ENCODE measurements around the gene NUP43.

Gene NUP43

GRCh38 chr6:149766156-149766769 is 19.9 kb upstream of the NUP43 start:
- H3K4me3 ChIP-seq (ENCODE audit: insufficient read depth, low read length, poor library complexity, severe bottlenecking) = no peak overlapping the region
- H2AFZ ChIP-seq (ENCODE audit: low read depth, low read length, severe bottlenecking) = no peak overlapping the region
- H3K27ac ChIP-seq (ENCODE audit: low read depth, low read length) = no peak overlapping the region
- no peaks in the 10 kb centered on the region; the same call in 1 of the 2 replicates for H3K9me3 ChIP-seq (ENCODE audit: insufficient read depth, low read length)
- TF ChIP-seq, protein P1, sequence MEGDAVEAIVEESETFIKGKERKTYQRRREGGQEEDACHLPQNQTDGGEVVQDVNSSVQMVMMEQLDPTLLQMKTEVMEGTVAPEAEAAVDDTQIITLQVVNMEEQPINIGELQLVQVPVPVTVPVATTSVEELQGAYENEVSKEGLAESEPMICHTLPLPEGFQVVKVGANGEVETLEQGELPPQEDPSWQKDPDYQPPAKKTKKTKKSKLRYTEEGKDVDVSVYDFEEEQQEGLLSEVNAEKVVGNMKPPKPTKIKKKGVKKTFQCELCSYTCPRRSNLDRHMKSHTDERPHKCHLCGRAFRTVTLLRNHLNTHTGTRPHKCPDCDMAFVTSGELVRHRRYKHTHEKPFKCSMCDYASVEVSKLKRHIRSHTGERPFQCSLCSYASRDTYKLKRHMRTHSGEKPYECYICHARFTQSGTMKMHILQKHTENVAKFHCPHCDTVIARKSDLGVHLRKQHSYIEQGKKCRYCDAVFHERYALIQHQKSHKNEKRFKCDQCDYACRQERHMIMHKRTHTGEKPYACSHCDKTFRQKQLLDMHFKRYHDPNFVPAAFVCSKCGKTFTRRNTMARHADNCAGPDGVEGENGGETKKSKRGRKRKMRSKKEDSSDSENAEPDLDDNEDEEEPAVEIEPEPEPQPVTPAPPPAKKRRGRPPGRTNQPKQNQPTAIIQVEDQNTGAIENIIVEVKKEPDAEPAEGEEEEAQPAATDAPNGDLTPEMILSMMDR (IDR thresholded peaks at IDR 0.05; ENCODE audit: insufficient read depth, low read length, poor library complexity, severe bottlenecking) = no peak
- no peak for TF ChIP-seq EZH2phosphoT487 (conservative IDR thresholded peaks at IDR 0.05; ENCODE audit: low read length)
- no peaks in the 10 kb centered on the region; the same call in 1 of the 2 replicates for H3F3A ChIP-seq (ENCODE audit: insufficient read depth)
- H3K79me2 ChIP-seq (ENCODE audit: insufficient read depth, low read length) = peaks cover 80% of the 10 kb centered on the region
- H4K20me1 ChIP-seq (ENCODE audit: low read depth, low read length) = peaks cover 25% of the 10 kb centered on the region
- no peaks in the 10 kb centered on the region for H3K9me2 ChIP-seq (replicated peaks; ENCODE audit: insufficient read depth, low read length)
- H3K27me3 ChIP-seq (ENCODE audit: low read length) = no peaks in the 10 kb centered on the region
- no peak overlapping the region for H3K9ac ChIP-seq (ENCODE audit: low read length)
- peaks cover 39% of the 10 kb centered on the region for H3K36me3 ChIP-seq (ENCODE audit: low read length)
- H3K4me2 ChIP-seq (ENCODE audit: low read depth, low read length, poor library complexity, severe bottlenecking) = no peak overlapping the region

- peaks cover 26% of the 10 kb centered on the region for H4K20me1 ChIP-seq (ENCODE audit: low read depth, low read length)
- no peak overlapping the region for H3K27ac ChIP-seq (ENCODE audit: low read depth, low read length)
- H3K36me3 ChIP-seq (ENCODE audit: low read length) = peaks cover 37% of the 10 kb centered on the region
- no peak overlapping the region for H2AFZ ChIP-seq (ENCODE audit: low read depth, low read length, severe bottlenecking)
- H3K79me2 ChIP-seq (ENCODE audit: insufficient read depth, low read length) = peaks cover 89% of the 10 kb centered on the region
- no peak overlapping the region for H3K9ac ChIP-seq (ENCODE audit: low read length)
- H3K4me2 ChIP-seq (ENCODE audit: low read depth, low read length, poor library complexity, severe bottlenecking) = no peak overlapping the region
- peaks cover 5% of the 10 kb centered on the region for H3F3A ChIP-seq (ENCODE audit: insufficient read depth)
- H3K4me3 ChIP-seq (ENCODE audit: insufficient read depth, low read length, poor library complexity, severe bottlenecking) = no peak overlapping the region
- no peaks in the 10 kb centered on the region; the same call in 1 of the 2 replicates for H3K9me3 ChIP-seq (ENCODE audit: insufficient read depth, low read length)
- TF ChIP-seq, protein P1 (IDR thresholded peaks at IDR 0.05; ENCODE audit: insufficient read depth, low read length, poor library complexity, severe bottlenecking) = no peak
- no peak for TF ChIP-seq EZH2phosphoT487 (conservative IDR thresholded peaks at IDR 0.05; ENCODE audit: low read length)
- H3K27me3 ChIP-seq (ENCODE audit: low read length) = no peaks in the 10 kb centered on the region
- no peaks in the 10 kb centered on the region for H3K9me2 ChIP-seq (replicated peaks; ENCODE audit: insufficient read depth, low read length)
Observed at GRCh38 chr6:149763866-149764265, 17.5 kb upstream of the NUP43 start.

DNA sequence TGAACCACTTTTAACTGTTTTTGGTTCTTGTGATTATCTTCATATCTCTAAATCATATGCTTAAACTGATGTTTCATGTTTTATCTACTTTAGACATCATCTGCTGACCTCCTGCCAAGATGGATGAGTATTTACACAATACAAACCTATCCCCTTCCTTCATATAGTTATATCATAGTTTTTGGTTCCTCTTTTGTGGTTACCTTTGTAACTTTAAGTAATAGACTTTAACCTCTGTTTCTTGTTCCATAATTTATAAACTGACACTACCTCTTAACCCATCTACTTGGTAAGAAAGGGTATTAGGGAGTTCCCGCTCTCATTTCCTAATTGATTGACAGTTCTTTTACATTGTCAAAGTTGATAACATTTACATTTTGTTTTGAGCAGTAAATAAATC is 15.1 kb upstream of the NUP43 start:
- no peaks in the 10 kb centered on the region for H3K27me3 ChIP-seq (ENCODE audit: low read length)
- no peak overlapping the region for H3K4me3 ChIP-seq (ENCODE audit: insufficient read depth, low read length, poor library complexity, severe bottlenecking)
- no peaks in the 10 kb centered on the region; the same call in 1 of the 2 replicates for H3K9me3 ChIP-seq (ENCODE audit: insufficient read depth, low read length)
- no peak overlapping the region for H2AFZ ChIP-seq (ENCODE audit: low read depth, low read length, severe bottlenecking)
- peaks cover 32% of the 10 kb centered on the region for H3K36me3 ChIP-seq (ENCODE audit: low read length)
- H3K27ac ChIP-seq (ENCODE audit: low read depth, low read length) = peak overlapping the region; percentile 43
- peaks cover 22% of the 10 kb centered on the region for H4K20me1 ChIP-seq (ENCODE audit: low read depth, low read length)
- TF ChIP-seq, protein P1 (IDR thresholded peaks at IDR 0.05; ENCODE audit: insufficient read depth, low read length, poor library complexity, severe bottlenecking) = no peak
- TF ChIP-seq EZH2phosphoT487 (conservative IDR thresholded peaks at IDR 0.05; ENCODE audit: low read length) = no peak
- H3K4me2 ChIP-seq (ENCODE audit: low read depth, low read length, poor library complexity, severe bottlenecking) = peak overlapping the region; percentile 28
- peaks cover 5% of the 10 kb centered on the region for H3F3A ChIP-seq (ENCODE audit: insufficient read depth)
- no peaks in the 10 kb centered on the region for H3K9me2 ChIP-seq (replicated peaks; ENCODE audit: insufficient read depth, low read length)
- peaks cover 87% of the 10 kb centered on the region for H3K79me2 ChIP-seq (ENCODE audit: insufficient read depth, low read length)
- no peak overlapping the region for H3K9ac ChIP-seq (ENCODE audit: low read length)

Measured in SU-DHL-6 (cell line).